ENCODE data around the gene SYNPR.

SYNPR gene

GRCh38 chr3:63478990-63479660 is 201.0 kb downstream of the SYNPR start:
- no peaks in the 10 kb centered on the region for H4K20me1 ChIP-seq (ENCODE audit: control insufficient read depth, insufficient read depth, low read depth, low read length)
- no peak overlapping the region for H3K4me2 ChIP-seq (ENCODE audit: low read length)
- H3K4me3 ChIP-seq (ENCODE audit: low read length), result no peak overlapping the region
- H3K27ac ChIP-seq (ENCODE audit: low read depth, low read length), result no peak overlapping the region
- no peaks in the 10 kb centered on the region for H3K27me3 ChIP-seq (ENCODE audit: control insufficient read depth, low read length)
- H3F3A ChIP-seq (ENCODE audit: control insufficient read depth, insufficient read depth), result no peaks in the 10 kb centered on the region
- no peaks in the 10 kb centered on the region for H3K9me2 ChIP-seq (replicated peaks; ENCODE audit: control insufficient read depth, low read length)
- H3K79me2 ChIP-seq (ENCODE audit: control insufficient read depth, low read length), result no peaks in the 10 kb centered on the region
- H3K36me3 ChIP-seq (ENCODE audit: control insufficient read depth, low read length), result no peaks in the 10 kb centered on the region
- no peaks in the 10 kb centered on the region for H3K9me3 ChIP-seq (ENCODE audit: control insufficient read depth, insufficient read depth, low read length)
- H3K4me1 ChIP-seq (ENCODE audit: control insufficient read depth, low read length), result no peaks in the 10 kb centered on the region
- no peak for TF ChIP-seq EZH2phosphoT487 (IDR thresholded peaks at IDR 0.05; ENCODE audit: borderline replicate concordance, low read length)
- no peak for TF ChIP-seq CTCF (IDR thresholded peaks at IDR 0.05; ENCODE audit: low read depth, low read length, poor library complexity, severe bottlenecking)

- no peaks in the 10 kb centered on the region for H3K9me3 ChIP-seq (ENCODE audit: control insufficient read depth, insufficient read depth, low read length)
- H3K4me3 ChIP-seq (ENCODE audit: low read length), result no peak overlapping the region
- H3K4me2 ChIP-seq (ENCODE audit: low read length), result no peak overlapping the region
- TF ChIP-seq CTCF (IDR thresholded peaks at IDR 0.05; ENCODE audit: low read depth, low read length, poor library complexity, severe bottlenecking) (no peak), EZH2phosphoT487 (IDR thresholded peaks at IDR 0.05; ENCODE audit: borderline replicate concordance, low read length) (no peak)
- H3K4me1 ChIP-seq (ENCODE audit: control insufficient read depth, low read length), result no peaks in the 10 kb centered on the region
- no peak overlapping the region for H3K27ac ChIP-seq (ENCODE audit: low read depth, low read length)
- H3K9me2 ChIP-seq (replicated peaks; ENCODE audit: control insufficient read depth, low read length), result no peaks in the 10 kb centered on the region
- no peaks in the 10 kb centered on the region for H3K36me3 ChIP-seq (ENCODE audit: control insufficient read depth, low read length)
- no peaks in the 10 kb centered on the region for H3K79me2 ChIP-seq (ENCODE audit: control insufficient read depth, low read length)
- H3F3A ChIP-seq (ENCODE audit: control insufficient read depth, insufficient read depth), result no peaks in the 10 kb centered on the region
- no peaks in the 10 kb centered on the region for H4K20me1 ChIP-seq (ENCODE audit: control insufficient read depth, insufficient read depth, low read depth, low read length)
- no peaks in the 10 kb centered on the region for H3K27me3 ChIP-seq (ENCODE audit: control insufficient read depth, low read length)
Observed at GRCh38 chr3:63479661-63480035, 201.5 kb downstream of the SYNPR start.

GRCh38 chr3:63481627-63482026 is 203.5 kb downstream of the SYNPR start:
- no peak overlapping the region for H3K27ac ChIP-seq (ENCODE audit: low read depth, low read length)
- H3K9me3 ChIP-seq (ENCODE audit: control insufficient read depth, insufficient read depth, low read length), result no peaks in the 10 kb centered on the region
- no peaks in the 10 kb centered on the region for H3K4me1 ChIP-seq (ENCODE audit: control insufficient read depth, low read length)
- H3K4me2 ChIP-seq (ENCODE audit: low read length), result no peak overlapping the region
- no peaks in the 10 kb centered on the region for H3K36me3 ChIP-seq (ENCODE audit: control insufficient read depth, low read length)
- H3K4me3 ChIP-seq (ENCODE audit: low read length), result no peak overlapping the region
- H3K79me2 ChIP-seq (ENCODE audit: control insufficient read depth, low read length), result no peaks in the 10 kb centered on the region
- no peaks in the 10 kb centered on the region for H3F3A ChIP-seq (ENCODE audit: control insufficient read depth, insufficient read depth)
- H3K27me3 ChIP-seq (ENCODE audit: control insufficient read depth, low read length), result no peaks in the 10 kb centered on the region
- no peaks in the 10 kb centered on the region for H3K9me2 ChIP-seq (replicated peaks; ENCODE audit: control insufficient read depth, low read length)
- no peak for TF ChIP-seq EZH2phosphoT487 (IDR thresholded peaks at IDR 0.05; ENCODE audit: borderline replicate concordance, low read length)
- no peak for TF ChIP-seq CTCF (IDR thresholded peaks at IDR 0.05; ENCODE audit: low read depth, low read length, poor library complexity, severe bottlenecking)
- no peaks in the 10 kb centered on the region for H4K20me1 ChIP-seq (ENCODE audit: control insufficient read depth, insufficient read depth, low read depth, low read length)
